Liver (tissue), 9 donors: Measurements from ENCODE around the gene NSDHL. TPM values are rescaled to one million over a fixed set of nuclear protein-coding genes. Genes with fewer than 3 reads are reported as not detected.

Experiments used
- DNase-seq: peaks from one replicate; pipeline ENCODE4 v3.0.0-alpha.2; 2017; ENCODE audit warnings: low spot score
- H3K27ac ChIP-seq, 2 donors: one replicate each; pipeline ENCODE4 v1.7.0; 2013; ENCODE audit warnings: inconsistent platforms in 2 of 2, low read length in 2 of 2, control low read depth in 1 of 2, low read depth in 1 of 2, mild to moderate bottlenecking in 1 of 2
- H3K27me3 ChIP-seq, 4 donors: one replicate each; pipeline versions ENCODE4 v1.6.1 to v1.7.0; 2013; ENCODE audit warnings: low read length in 3 of 4, inconsistent platforms in 1 of 4, mild to moderate bottlenecking in 1 of 4, moderate library complexity in 1 of 4; ENCODE audit not compliant: control insufficient read depth in 4 of 4, insufficient read depth in 4 of 4
- H3K36me3 ChIP-seq, 4 donors: one replicate each; pipeline versions ENCODE4 v1.6.1 to v1.7.0; 2013; ENCODE audit warnings: low read length in 3 of 4, mild to moderate bottlenecking in 3 of 4, low read depth in 1 of 4, moderate library complexity in 1 of 4; ENCODE audit not compliant: control insufficient read depth in 4 of 4, insufficient read depth in 3 of 4
- H3K4me1 ChIP-seq, 4 donors: one replicate each; pipeline versions ENCODE4 v1.6.1 to v1.7.0; 2013; ENCODE audit warnings: low read length in 3 of 4, mild to moderate bottlenecking in 3 of 4, moderate library complexity in 1 of 4; ENCODE audit not compliant: control insufficient read depth in 4 of 4, insufficient read depth in 4 of 4
- H3K4me3 ChIP-seq, 3 donors: one replicate each; pipeline versions ENCODE4 v1.6.1 to v1.7.0; 2013; ENCODE audit warnings: low read length in 3 of 3, control low read depth in 1 of 3, low read depth in 1 of 3, mild to moderate bottlenecking in 1 of 3
- H3K9ac ChIP-seq, 2 donors: one replicate each; pipeline ENCODE4 v1.7.0; 2013; ENCODE audit warnings: low read length in 2 of 2, mild to moderate bottlenecking in 2 of 2, moderate library complexity in 2 of 2, control low read depth in 1 of 2, low read depth in 1 of 2
- H3K9me3 ChIP-seq, 4 donors: one replicate each; pipeline versions ENCODE4 v1.6.1 to v1.7.0; 2013; ENCODE audit warnings: low read length in 3 of 4; ENCODE audit not compliant: control insufficient read depth in 4 of 4
- FOXA1 ChIP-seq: IDR thresholded peaks from 2 replicates; pipeline ENCODE4 v1.6.1; 2016; ENCODE audit warnings: antibody characterized with exemption
- FOXA2 ChIP-seq: IDR thresholded peaks from 2 replicates; pipeline ENCODE4 v1.6.1; 2016; ENCODE audit warnings: antibody characterized with exemption
- HNF4G ChIP-seq: IDR thresholded peaks from 2 replicates; pipeline ENCODE4 v1.6.1; 2016; ENCODE audit warnings: antibody characterized with exemption
- JUND ChIP-seq, 2 donors: IDR thresholded peaks; 2 replicates each; pipeline ENCODE4 v1.6.1; 2016; ENCODE audit warnings: antibody characterized with exemption in 2 of 2
- NR2F2 ChIP-seq: IDR thresholded peaks from 2 replicates; pipeline ENCODE4 v1.6.1; 2016; ENCODE audit warnings: antibody characterized with exemption
- RAD21 ChIP-seq, 2 donors: IDR thresholded peaks; 2 replicates each; pipeline ENCODE4 v1.6.1; 2016; ENCODE audit warnings: antibody characterized with exemption in 2 of 2, mild to moderate bottlenecking in 2 of 2
- RXRA ChIP-seq, 2 donors: IDR thresholded peaks; 2 replicates each; pipeline ENCODE4 v1.6.1; 2017 to 2018; ENCODE audit warnings: antibody characterized with exemption in 2 of 2, mild to moderate bottlenecking in 1 of 2
- SP1 ChIP-seq: IDR thresholded peaks from 2 replicates; pipeline ENCODE4 v1.6.1; 2018; ENCODE audit warnings: antibody characterized with exemption, mild to moderate bottlenecking
- TAF1 ChIP-seq: conservative IDR thresholded peaks from 2 replicates; pipeline ENCODE4 v1.6.1; 2016; ENCODE audit warnings: antibody characterized with exemption, mild to moderate bottlenecking
- YY1 ChIP-seq: IDR thresholded peaks from 2 replicates; pipeline ENCODE4 v1.6.1; 2016; ENCODE audit warnings: antibody characterized with exemption, mild to moderate bottlenecking
- WGBS: extraction: QIAGEN DNeasy Blood & Tissue Kit; methylation state at CpG from one replicate; pipeline ENCODE4 v1.1.7; 2013; 5-methylcytosine and 5-hydroxymethylcytosine counted together
- polyA plus RNA-seq, 2 donors: library from polyadenylated mRNA; stranded (reverse) in 1 of 2; unstranded in 1 of 2; fragments of 200-250 nt in 1 of 2; fragments of >200 nt in 1 of 2; fragmentation: Nextera tagmentation in 1 of 2; extraction: Ambion mirVana in 1 of 2; gene quantifications; one replicate each; pipeline versions ENCODE4 v1.2.1 to v1.2.3, GENCODE V29; 2013 to 2015
- total RNA-seq, 2 donors: library from RNA; depleted of rRNA; stranded (reverse); fragments of >200 nt; gene quantifications; one replicate each; pipeline ENCODE4 v1.2.3, GENCODE V29; 2014
- TF ChIP-seq, protein P1 (sequence below): fragments of 150-350 bp; IDR thresholded peaks from 2 replicates; pipeline ENCODE4 v1.5.1; 2017; ENCODE audit warnings: improper control_type of control experiment, low read depth, low read length; ENCODE audit not compliant: missing input control
- TF ChIP-seq, protein P2 (sequence below): IDR thresholded peaks from 2 replicates; pipeline ENCODE4 v1.6.1; 2016; ENCODE audit warnings: antibody characterized with exemption, mild to moderate bottlenecking
- TF ChIP-seq, protein P3 (sequence below): IDR thresholded peaks from 2 replicates; pipeline ENCODE4 v1.6.1; 2016; ENCODE audit warnings: antibody characterized with exemption
- donor health status: healthy.
- donor health status: healthy.
- donor health status: healthy.
- donor health status: healthy.
- donor health status: healthy.

Gene NSDHL
- total and polyA plus RNA-seq, 4 donors: 23.8 to 63.6 (median 38.6) TPM

DNA sequence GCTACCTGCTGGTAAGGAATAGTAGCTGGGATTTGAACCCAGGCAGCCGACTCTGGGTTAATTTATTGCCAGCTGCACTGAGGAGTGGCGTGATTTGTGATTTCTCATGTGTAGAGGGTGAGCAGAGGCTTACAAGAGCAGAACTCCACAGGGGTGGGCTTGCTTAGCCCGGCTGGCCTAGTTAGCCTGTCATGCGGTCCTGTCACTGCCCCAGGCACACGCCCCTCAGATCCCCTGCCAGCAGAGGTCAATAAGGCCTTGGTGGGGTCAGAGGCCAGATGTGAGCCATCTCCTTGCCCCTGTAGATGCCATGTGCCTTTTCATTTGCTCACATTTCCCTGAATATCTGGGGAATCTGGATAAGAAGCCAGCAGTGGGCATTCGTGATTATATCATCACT, 13.4 kb downstream of the NSDHL start (continued):
- no peak for TF ChIP-seq TAF1
- TF ChIP-seq, protein P1, sequence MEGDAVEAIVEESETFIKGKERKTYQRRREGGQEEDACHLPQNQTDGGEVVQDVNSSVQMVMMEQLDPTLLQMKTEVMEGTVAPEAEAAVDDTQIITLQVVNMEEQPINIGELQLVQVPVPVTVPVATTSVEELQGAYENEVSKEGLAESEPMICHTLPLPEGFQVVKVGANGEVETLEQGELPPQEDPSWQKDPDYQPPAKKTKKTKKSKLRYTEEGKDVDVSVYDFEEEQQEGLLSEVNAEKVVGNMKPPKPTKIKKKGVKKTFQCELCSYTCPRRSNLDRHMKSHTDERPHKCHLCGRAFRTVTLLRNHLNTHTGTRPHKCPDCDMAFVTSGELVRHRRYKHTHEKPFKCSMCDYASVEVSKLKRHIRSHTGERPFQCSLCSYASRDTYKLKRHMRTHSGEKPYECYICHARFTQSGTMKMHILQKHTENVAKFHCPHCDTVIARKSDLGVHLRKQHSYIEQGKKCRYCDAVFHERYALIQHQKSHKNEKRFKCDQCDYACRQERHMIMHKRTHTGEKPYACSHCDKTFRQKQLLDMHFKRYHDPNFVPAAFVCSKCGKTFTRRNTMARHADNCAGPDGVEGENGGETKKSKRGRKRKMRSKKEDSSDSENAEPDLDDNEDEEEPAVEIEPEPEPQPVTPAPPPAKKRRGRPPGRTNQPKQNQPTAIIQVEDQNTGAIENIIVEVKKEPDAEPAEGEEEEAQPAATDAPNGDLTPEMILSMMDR: no peak
- no peak for TF ChIP-seq NR2F2

DNA sequence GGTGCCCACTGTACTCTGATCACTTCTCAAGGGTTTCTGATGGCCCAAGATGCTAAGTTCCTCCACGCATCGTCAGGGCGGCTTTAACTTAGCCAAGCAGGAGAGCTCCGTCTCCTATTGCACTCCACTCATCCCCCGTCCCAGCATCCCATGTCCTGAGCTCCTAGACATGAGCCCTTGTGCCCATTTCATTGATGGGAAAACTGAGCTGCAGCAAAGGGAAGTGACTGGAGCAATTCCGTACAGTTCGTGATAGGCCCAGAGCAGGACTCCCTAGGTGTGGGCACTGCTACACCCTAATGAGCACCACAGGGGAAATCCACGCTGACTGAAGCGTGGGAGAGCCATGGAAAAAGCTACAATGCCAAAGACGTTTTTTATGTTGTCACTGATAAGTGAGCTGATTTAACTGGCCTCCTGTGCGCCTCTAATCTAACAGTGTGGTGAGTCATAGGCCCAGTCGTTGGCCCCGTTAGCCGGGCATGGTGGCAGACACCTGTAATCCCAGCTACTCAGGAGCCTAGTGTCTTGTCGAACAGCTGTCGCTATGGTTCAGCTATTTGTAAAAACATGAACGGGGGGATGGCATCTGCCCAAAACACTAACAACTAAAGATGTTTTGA, 14.9 kb downstream of the NSDHL start:
- Histone ChIP-seq H3K4me1 (peaks cover 0 to 7% (median 0%) of the 10 kb centered on the region in 4 donors), H3K27me3 (no peaks in the 10 kb centered on the region), H3K27ac (no peak overlapping the region), H3K9me3 (peaks cover 0 to 4% (median 0%) of the 10 kb centered on the region in 4 donors), H3K36me3 (peaks cover 5 to 16% (median 11%) of the 10 kb centered on the region in 4 donors), H3K4me3 (no peak overlapping the region), H3K9ac (no peak overlapping the region)
- no peak for DNase-seq
- TF ChIP-seq SP1 (no peak), RXRA (IDR thresholded peaks at IDR 0.05) (no peak), RAD21 (IDR thresholded peaks at IDR 0.05) (no peak), FOXA2 (no peak)
- 96% methylated on average over 17 of the region's 17 CpGs for WGBS

DNA sequence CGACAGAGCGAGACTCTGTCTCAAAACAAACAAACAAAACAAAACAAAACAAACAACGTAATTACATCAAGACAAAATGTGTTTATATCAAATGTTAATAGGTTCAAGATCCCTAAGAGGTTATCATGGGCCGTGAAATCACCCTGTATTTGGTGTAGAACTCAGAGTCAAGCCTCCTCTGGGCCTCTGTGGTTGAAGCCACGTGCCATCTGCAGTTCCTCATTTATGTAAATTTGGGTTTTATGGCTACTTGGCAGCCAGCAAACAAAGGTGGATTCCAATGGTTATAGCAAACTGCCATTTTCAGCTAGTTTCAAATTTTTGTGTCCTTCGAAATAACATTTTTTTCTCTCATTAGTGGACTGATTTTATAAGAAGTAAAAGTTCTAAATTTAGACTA, 16.4 kb downstream of the NSDHL start:
- Histone ChIP-seq H3K27ac (no peak overlapping the region), H3K4me3 (no peak overlapping the region), H3K36me3 (peaks cover 11 to 28% (median 19%) of the 10 kb centered on the region in 4 donors), H3K9me3 (peaks cover 0 to 4% (median 0%) of the 10 kb centered on the region in 4 donors), H3K4me1 (peaks cover 0 to 7% (median 0%) of the 10 kb centered on the region in 4 donors), H3K27me3 (no peaks in the 10 kb centered on the region), H3K9ac (no peak overlapping the region)
- no peak for TF ChIP-seq FOXA2
- no peak for TF ChIP-seq HNF4G
- no peak for TF ChIP-seq JUND (IDR thresholded peaks at IDR 0.05)
- TF ChIP-seq RXRA (IDR thresholded peaks at IDR 0.05): no peak
- no peak for TF ChIP-seq FOXA1
- no peak for TF ChIP-seq YY1
- TF ChIP-seq, protein P2, sequence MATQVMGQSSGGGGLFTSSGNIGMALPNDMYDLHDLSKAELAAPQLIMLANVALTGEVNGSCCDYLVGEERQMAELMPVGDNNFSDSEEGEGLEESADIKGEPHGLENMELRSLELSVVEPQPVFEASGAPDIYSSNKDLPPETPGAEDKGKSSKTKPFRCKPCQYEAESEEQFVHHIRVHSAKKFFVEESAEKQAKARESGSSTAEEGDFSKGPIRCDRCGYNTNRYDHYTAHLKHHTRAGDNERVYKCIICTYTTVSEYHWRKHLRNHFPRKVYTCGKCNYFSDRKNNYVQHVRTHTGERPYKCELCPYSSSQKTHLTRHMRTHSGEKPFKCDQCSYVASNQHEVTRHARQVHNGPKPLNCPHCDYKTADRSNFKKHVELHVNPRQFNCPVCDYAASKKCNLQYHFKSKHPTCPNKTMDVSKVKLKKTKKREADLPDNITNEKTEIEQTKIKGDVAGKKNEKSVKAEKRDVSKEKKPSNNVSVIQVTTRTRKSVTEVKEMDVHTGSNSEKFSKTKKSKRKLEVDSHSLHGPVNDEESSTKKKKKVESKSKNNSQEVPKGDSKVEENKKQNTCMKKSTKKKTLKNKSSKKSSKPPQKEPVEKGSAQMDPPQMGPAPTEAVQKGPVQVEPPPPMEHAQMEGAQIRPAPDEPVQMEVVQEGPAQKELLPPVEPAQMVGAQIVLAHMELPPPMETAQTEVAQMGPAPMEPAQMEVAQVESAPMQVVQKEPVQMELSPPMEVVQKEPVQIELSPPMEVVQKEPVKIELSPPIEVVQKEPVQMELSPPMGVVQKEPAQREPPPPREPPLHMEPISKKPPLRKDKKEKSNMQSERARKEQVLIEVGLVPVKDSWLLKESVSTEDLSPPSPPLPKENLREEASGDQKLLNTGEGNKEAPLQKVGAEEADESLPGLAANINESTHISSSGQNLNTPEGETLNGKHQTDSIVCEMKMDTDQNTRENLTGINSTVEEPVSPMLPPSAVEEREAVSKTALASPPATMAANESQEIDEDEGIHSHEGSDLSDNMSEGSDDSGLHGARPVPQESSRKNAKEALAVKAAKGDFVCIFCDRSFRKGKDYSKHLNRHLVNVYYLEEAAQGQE: no peak
- TF ChIP-seq, protein P3, sequence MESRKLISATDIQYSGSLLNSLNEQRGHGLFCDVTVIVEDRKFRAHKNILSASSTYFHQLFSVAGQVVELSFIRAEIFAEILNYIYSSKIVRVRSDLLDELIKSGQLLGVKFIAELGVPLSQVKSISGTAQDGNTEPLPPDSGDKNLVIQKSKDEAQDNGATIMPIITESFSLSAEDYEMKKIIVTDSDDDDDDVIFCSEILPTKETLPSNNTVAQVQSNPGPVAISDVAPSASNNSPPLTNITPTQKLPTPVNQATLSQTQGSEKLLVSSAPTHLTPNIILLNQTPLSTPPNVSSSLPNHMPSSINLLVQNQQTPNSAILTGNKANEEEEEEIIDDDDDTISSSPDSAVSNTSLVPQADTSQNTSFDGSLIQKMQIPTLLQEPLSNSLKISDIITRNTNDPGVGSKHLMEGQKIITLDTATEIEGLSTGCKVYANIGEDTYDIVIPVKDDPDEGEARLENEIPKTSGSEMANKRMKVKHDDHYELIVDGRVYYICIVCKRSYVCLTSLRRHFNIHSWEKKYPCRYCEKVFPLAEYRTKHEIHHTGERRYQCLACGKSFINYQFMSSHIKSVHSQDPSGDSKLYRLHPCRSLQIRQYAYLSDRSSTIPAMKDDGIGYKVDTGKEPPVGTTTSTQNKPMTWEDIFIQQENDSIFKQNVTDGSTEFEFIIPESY: no peak
- TF ChIP-seq TAF1: no peak
- TF ChIP-seq NR2F2: no peak
- TF ChIP-seq, protein P1: no peak
- TF ChIP-seq SP1: no peak
- no peak for DNase-seq
- WGBS: 90% methylated on average over 6 of the region's 6 CpGs
